Ectodermal cell (in vitro differentiated cells): ENCODE results near the gene DCBLD1.

Experiments
- H3K27ac ChIP-seq: 2 replicates; pipeline ENCODE4 v1.7.0; 2013; ENCODE audit warnings: mild to moderate bottlenecking, low read depth, low read length; ENCODE audit not compliant: insufficient read depth, poor library complexity, severe bottlenecking
- H3K27me3 ChIP-seq: 2 replicates; pipeline ENCODE4 v1.7.0; 2013; ENCODE audit warnings: mild to moderate bottlenecking, low read length; ENCODE audit not compliant: insufficient read depth, control insufficient read depth, poor library complexity, severe bottlenecking
- H3K36me3 ChIP-seq: one replicate; pipeline ENCODE4 v1.7.0; 2013; ENCODE audit warnings: low read length; ENCODE audit not compliant: control insufficient read depth, insufficient read depth
- H3K4me1 ChIP-seq: one replicate; pipeline ENCODE4 v1.7.0; 2013; ENCODE audit warnings: low read length; ENCODE audit not compliant: control insufficient read depth, insufficient read depth
- H3K4me3 ChIP-seq: 2 replicates; pipeline ENCODE4 v1.7.0; 2013; ENCODE audit warnings: low read depth, low read length, control low read depth; ENCODE audit not compliant: insufficient read depth
- H3K9me3 ChIP-seq: 2 replicates; pipeline ENCODE4 v1.7.0; 2013; ENCODE audit warnings: mild to moderate bottlenecking, low read length, moderate library complexity; ENCODE audit not compliant: control insufficient read depth
- WGBS, 2 experiments: methylation state at CpG; one replicate each; pipeline ENCODE4 v1.1.7; 2013; ENCODE audit warnings: missing lambda C conversion rate in 2 of 2; 5-methylcytosine and 5-hydroxymethylcytosine counted together

The DCBLD1 gene

GRCh38 chr6:117521791-117522502, 39.5 kb downstream of the DCBLD1 start:
- Histone ChIP-seq H3K27ac (no peak overlapping the region), H3K27me3 (no peaks in the 10 kb centered on the region), H3K4me1 (no peaks in the 10 kb centered on the region), H3K9me3 (no peaks in the 10 kb centered on the region), H3K4me3 (no peak overlapping the region), H3K36me3 (no peaks in the 10 kb centered on the region)
- 95 to 96% methylated on average over 5 of the region's 5 CpGs for WGBS, 2 experiments

- Histone ChIP-seq H3K4me1 (peaks cover 4% of the 10 kb centered on the region), H3K9me3 (no peaks in the 10 kb centered on the region), H3K36me3 (no peaks in the 10 kb centered on the region), H3K27ac (no peak overlapping the region), H3K27me3 (no peaks in the 10 kb centered on the region), H3K4me3 (no peak overlapping the region)
- WGBS, 2 experiments: 96 to 100% methylated on average over 2 of the region's 2 CpGs
These were observed 43.1 kb downstream of the DCBLD1 start for GRCh38 chr6:117525607-117526006.

- Histone ChIP-seq H3K4me1 (peaks cover 11% of the 10 kb centered on the region), H3K9me3 (no peaks in the 10 kb centered on the region), H3K36me3 (no peaks in the 10 kb centered on the region), H3K4me3 (no peak overlapping the region), H3K27me3 (no peaks in the 10 kb centered on the region), H3K27ac (no peak overlapping the region)
- 76 to 91% methylated on average over 2 to 4 of the region's 4 CpGs for WGBS, 2 experiments
These were observed 48.2 kb downstream of the DCBLD1 start for GRCh38 chr6:117530467-117531242.

GRCh38 chr6:117531346-117531745, 48.9 kb downstream of the DCBLD1 start:
- 76 to 82% methylated on average over 6 of the region's 6 CpGs for WGBS, 2 experiments
- Histone ChIP-seq H3K27me3 (no peaks in the 10 kb centered on the region), H3K9me3 (no peaks in the 10 kb centered on the region), H3K4me3 (no peak overlapping the region), H3K27ac (no peak overlapping the region), H3K36me3 (no peaks in the 10 kb centered on the region), H3K4me1 (peaks cover 11% of the 10 kb centered on the region)

GRCh38 chr6:117531809-117532725, 49.6 kb downstream of the DCBLD1 start:
- H3K4me3 ChIP-seq: no peak overlapping the region
- H3K4me1 ChIP-seq: peaks cover 11% of the 10 kb centered on the region
- H3K36me3 ChIP-seq: no peaks in the 10 kb centered on the region
- H3K27me3 ChIP-seq: no peaks in the 10 kb centered on the region
- 94 to 95% methylated on average over 5 of the region's 5 CpGs for WGBS, 2 experiments
- H3K9me3 ChIP-seq: no peaks in the 10 kb centered on the region
- H3K27ac ChIP-seq: no peak overlapping the region

- Histone ChIP-seq H3K36me3 (no peaks in the 10 kb centered on the region), H3K4me1 (peaks cover 11% of the 10 kb centered on the region), H3K4me3 (no peak overlapping the region), H3K9me3 (no peaks in the 10 kb centered on the region), H3K27me3 (no peaks in the 10 kb centered on the region), H3K27ac (no peak overlapping the region)
- 94% methylated on average over 4 of the region's 4 CpGs for WGBS, 2 experiments
These were observed 51.3 kb downstream of the DCBLD1 start for GRCh38 chr6:117533775-117534174.

- Histone ChIP-seq H3K4me1 (peaks cover 11% of the 10 kb centered on the region), H3K9me3 (no peaks in the 10 kb centered on the region), H3K27me3 (no peaks in the 10 kb centered on the region), H3K4me3 (no peak overlapping the region), H3K36me3 (no peaks in the 10 kb centered on the region), H3K27ac (no peak overlapping the region)
- 90 to 92% methylated on average over 3 of the region's 3 CpGs for WGBS, 2 experiments
These were observed 52.5 kb downstream of the DCBLD1 start for GRCh38 chr6:117534974-117535373.

GRCh38 chr6:117536317-117536716, 53.8 kb downstream of the DCBLD1 start:
- Histone ChIP-seq H3K36me3 (no peaks in the 10 kb centered on the region), H3K27me3 (no peaks in the 10 kb centered on the region), H3K27ac (no peak overlapping the region), H3K4me1 (peaks cover 1% of the 10 kb centered on the region), H3K9me3 (no peaks in the 10 kb centered on the region), H3K4me3 (no peak overlapping the region)
- 94% methylated on average over 4 of the region's 4 CpGs for WGBS, 2 experiments

GRCh38 chr6:117538615-117539014, 56.1 kb downstream of the DCBLD1 start:
- H3K27ac ChIP-seq: no peak overlapping the region

GRCh38 chr6:117540670-117541069, 58.2 kb downstream of the DCBLD1 start:
- Histone ChIP-seq H3K27me3 (no peaks in the 10 kb centered on the region), H3K4me3 (no peak overlapping the region), H3K9me3 (no peaks in the 10 kb centered on the region), H3K36me3 (no peaks in the 10 kb centered on the region), H3K27ac (no peak overlapping the region), H3K4me1 (no peaks in the 10 kb centered on the region)
- WGBS, 2 experiments: 94 to 96% methylated on average over 6 to 8 of the region's 8 CpGs

More at GRCh38 chr6:117538615-117539014, 56.1 kb downstream of the DCBLD1 start:
- WGBS, 2 experiments: 90 to 94% methylated on average over 9 of the region's 9 CpGs
- Histone ChIP-seq H3K4me3 (no peak overlapping the region), H3K27me3 (no peaks in the 10 kb centered on the region), H3K9me3 (no peaks in the 10 kb centered on the region), H3K36me3 (no peaks in the 10 kb centered on the region), H3K4me1 (no peaks in the 10 kb centered on the region)
